Measurements from ENCODE around the gene DCDC2B.

Gene DCDC2B

GRCh38 chr1:32231843-32232432, 23.0 kb downstream of the DCDC2B start:
- TF ChIP-seq ZNF70 (CRISPR knock-in tag; IDR thresholded peaks at IDR 0.05) (no peak), OSR1 (CRISPR knock-in tag; IDR thresholded peaks at IDR 0.05) (no peak), CSRNP3 (CRISPR knock-in tag; IDR thresholded peaks at IDR 0.05) (no peak)
- no peak for ATAC-seq

GRCh38 chr1:32232558-32233304, 23.8 kb downstream of the DCDC2B start:
- TF ChIP-seq ZNF70 (CRISPR knock-in tag; IDR thresholded peaks at IDR 0.05) (no peak), ARNTL (CRISPR knock-in tag; IDR thresholded peaks at IDR 0.05; ENCODE audit: borderline replicate concordance, low read depth) (no peak), POU6F1 (CRISPR knock-in tag; IDR thresholded peaks at IDR 0.05; ENCODE audit: borderline replicate concordance, low read depth) (no peak)
- no peak; the same call in 2 of the 3 replicates for ATAC-seq

- no peak for TF ChIP-seq CSRNP3 (CRISPR knock-in tag; IDR thresholded peaks at IDR 0.05)
- no peak for TF ChIP-seq SNAI2 (CRISPR knock-in tag; IDR thresholded peaks at IDR 0.05)
- TF ChIP-seq POU6F1 (CRISPR knock-in tag; IDR thresholded peaks at IDR 0.05; ENCODE audit: borderline replicate concordance, low read depth), result no peak
- TF ChIP-seq CREB5 (CRISPR knock-in tag; IDR thresholded peaks at IDR 0.05; ENCODE audit: low read depth), result no peak
- no peak for TF ChIP-seq ARNTL (CRISPR knock-in tag; IDR thresholded peaks at IDR 0.05; ENCODE audit: borderline replicate concordance, low read depth)
- TF ChIP-seq ZNF70 (CRISPR knock-in tag; IDR thresholded peaks at IDR 0.05), result no peak
- ATAC-seq, result no peak
Observed at GRCh38 chr1:32234792-32235191, 25.9 kb downstream of the DCDC2B start.

- no peak for TF ChIP-seq ZNF565 (CRISPR knock-in tag; conservative IDR thresholded peaks at IDR 0.05; ENCODE audit: low read depth)
- TF ChIP-seq PPARA (CRISPR knock-in tag; IDR thresholded peaks at IDR 0.05; ENCODE audit: borderline replicate concordance), result no peak
- no peak for TF ChIP-seq TOX (CRISPR knock-in tag; IDR thresholded peaks at IDR 0.05; ENCODE audit: borderline replicate concordance)
- TF ChIP-seq ISL1 (CRISPR knock-in tag; IDR thresholded peaks at IDR 0.05), result no peak
- no peak for TF ChIP-seq CSDC2 (CRISPR knock-in tag; IDR thresholded peaks at IDR 0.05)
- no peak for TF ChIP-seq ZNF70 (CRISPR knock-in tag; IDR thresholded peaks at IDR 0.05)
- no peak for TF ChIP-seq SNAI2 (CRISPR knock-in tag; IDR thresholded peaks at IDR 0.05)
- TF ChIP-seq ZFP30 (CRISPR knock-in tag; IDR thresholded peaks at IDR 0.05), result no peak
- TF ChIP-seq ARNTL (CRISPR knock-in tag; IDR thresholded peaks at IDR 0.05; ENCODE audit: borderline replicate concordance, low read depth), result no peak
- TF ChIP-seq GLIS3 (CRISPR knock-in tag; IDR thresholded peaks at IDR 0.05), result no peak
- TF ChIP-seq ZFP3 (CRISPR knock-in tag; IDR thresholded peaks at IDR 0.05), result no peak
- TF ChIP-seq RARB (CRISPR knock-in tag; IDR thresholded peaks at IDR 0.05), result no peak
- TF ChIP-seq POU6F1 (CRISPR knock-in tag; IDR thresholded peaks at IDR 0.05; ENCODE audit: borderline replicate concordance, low read depth), result no peak
- no peak for ATAC-seq
Observed at GRCh38 chr1:32239337-32239736, 30.4 kb downstream of the DCDC2B start.
